GM12875 (cell line): Measurements from ENCODE around the gene CLIC3.

Experiments used
- H3K4me3 ChIP-seq: one replicate; pipeline ENCODE4 v1.5.1; 2011; ENCODE audit warnings: low read depth, low read length, control low read depth
- CTCF ChIP-seq: IDR thresholded peaks from 2 replicates; pipeline ENCODE4 v1.5.1; 2011; ENCODE audit warnings: low read depth, mild to moderate bottlenecking, control low read depth, inconsistent platforms, low read length, moderate library complexity, borderline replicate concordance; ENCODE audit not compliant: insufficient read depth

CLIC3 gene

GRCh38 chr9:137041124-137041523 lies 44.8 kb upstream of the CLIC3 start:
- no peak overlapping the region for H3K4me3 ChIP-seq
- TF ChIP-seq CTCF = no peak

DNA sequence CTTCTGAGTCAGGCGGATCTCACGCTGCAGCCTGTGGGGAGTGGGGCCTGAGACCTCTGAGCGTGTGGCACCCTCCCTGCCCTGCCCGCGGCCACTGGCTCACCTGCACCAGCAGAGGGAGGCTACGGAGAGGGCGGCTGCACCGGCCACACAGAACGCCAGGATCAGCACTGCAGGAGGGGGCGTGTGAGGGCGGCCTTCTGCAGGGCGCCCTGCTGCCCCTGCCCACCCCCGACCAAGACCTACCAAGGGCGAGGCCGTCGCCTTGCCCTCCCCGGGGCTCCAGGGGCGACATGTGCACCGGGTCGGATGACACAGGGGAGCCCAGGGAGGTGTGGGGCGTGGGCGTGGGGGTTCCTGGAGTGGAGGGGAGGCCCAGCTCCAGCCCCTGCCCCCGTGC lies 44.2 kb upstream of the CLIC3 start:
- no peak for TF ChIP-seq CTCF
- no peak overlapping the region for H3K4me3 ChIP-seq

DNA sequence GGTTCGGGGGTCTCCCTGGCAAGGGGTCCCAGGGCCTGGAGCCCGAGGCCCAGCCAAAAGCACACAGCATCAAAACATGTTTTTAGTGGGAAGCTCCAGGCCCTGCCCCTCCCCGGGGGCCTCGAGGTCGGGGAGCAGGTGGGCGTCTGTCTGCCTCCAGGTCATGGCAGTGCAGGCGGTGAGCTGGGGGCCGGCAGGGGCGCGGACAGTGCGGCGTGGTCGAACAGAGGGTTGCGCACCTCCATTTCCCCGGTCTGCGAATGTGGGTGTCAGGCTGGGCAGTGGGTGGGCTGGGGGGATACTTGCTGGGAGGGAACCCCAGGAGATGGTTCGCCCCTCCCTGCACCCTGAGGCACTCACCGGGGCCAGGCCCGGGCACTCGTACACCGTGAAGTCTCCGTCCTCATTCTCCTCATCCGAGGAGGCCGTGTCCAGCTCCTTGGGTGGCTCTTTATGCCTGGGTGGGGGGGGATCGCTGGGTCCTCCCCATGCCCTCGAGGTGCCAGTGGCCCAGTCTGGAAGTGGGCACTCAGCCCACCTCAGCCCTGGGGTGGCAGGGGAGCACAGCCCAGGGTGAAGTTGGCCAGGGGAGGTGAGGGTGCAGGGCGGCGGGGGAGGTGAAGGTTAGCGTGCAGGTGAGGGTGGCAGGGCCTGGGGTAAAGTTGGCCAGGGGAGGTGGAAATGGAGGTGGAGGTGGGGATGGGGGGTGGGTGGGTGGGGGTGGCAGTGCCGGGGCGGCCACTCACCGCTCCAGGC lies 43.4 kb upstream of the CLIC3 start:
- no peak overlapping the region for H3K4me3 ChIP-seq
- TF ChIP-seq CTCF = no peak

DNA sequence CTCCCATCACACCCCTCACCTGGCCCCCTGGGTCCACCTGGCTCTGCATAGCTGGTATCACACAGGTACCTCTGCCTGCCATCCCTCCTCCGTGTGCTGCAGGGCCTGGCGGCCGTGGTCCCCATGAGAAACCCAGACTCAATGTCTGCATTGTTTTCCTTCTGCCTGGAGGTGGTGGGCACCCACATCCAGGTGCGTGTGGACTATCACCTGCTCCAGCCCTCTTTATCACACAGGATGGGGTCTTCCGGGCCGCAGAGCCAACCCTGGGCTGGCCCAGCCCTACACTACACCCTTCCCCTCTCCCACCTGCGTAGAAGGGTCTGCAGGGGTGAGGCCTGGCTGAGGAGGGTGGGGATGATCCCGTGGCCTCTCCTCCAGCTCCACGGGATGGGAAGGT lies 42.5 kb upstream of the CLIC3 start:
- no peak overlapping the region for H3K4me3 ChIP-seq
- TF ChIP-seq CTCF = no peak

GRCh38 chr9:137037483-137037882 lies 41.1 kb upstream of the CLIC3 start:
- TF ChIP-seq CTCF = no peak
- no peak overlapping the region for H3K4me3 ChIP-seq

- TF ChIP-seq CTCF = no peak
- H3K4me3 ChIP-seq = no peak overlapping the region
Observed at GRCh38 chr9:137037035-137037434, 40.7 kb upstream of the CLIC3 start.

DNA sequence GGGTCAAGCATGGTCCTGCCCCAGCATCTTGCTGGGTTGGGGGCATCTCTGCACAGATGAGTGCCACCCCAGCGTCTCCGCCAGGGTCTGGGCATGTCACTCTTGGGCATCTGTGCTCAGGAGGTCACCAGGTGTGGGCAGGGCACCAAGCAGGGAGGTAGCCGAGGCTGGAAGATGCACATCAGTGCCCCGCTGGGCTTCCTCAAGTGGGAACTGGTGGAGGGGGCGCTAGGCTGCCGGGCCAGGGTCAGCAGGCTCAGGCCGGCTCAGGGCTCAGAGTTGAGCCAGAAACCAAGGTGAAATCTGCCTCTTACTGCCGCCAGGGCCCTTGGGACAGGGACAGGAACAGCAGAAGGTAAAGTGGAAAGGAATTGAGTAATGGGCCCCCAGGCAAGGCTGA lies 39.6 kb upstream of the CLIC3 start:
- TF ChIP-seq CTCF = no peak

More for the DNA sequence above, 39.6 kb upstream of the CLIC3 start:
- H3K4me3 ChIP-seq = no peak overlapping the region
